HG02798 (cell line): Measurements from ENCODE around the gene PPM1A.

Source experiments
- ATAC-seq: cut with Tn5 transposase; IDR thresholded peaks from one replicate; pipeline ENCODE4 v1.9.1; 2021; ENCODE audit warnings: mild to moderate bottlenecking; ENCODE audit not compliant: unreplicated experiment, poor library complexity

Gene PPM1A

GRCh38 chr14:60257865-60258264 lies 8.8 kb downstream of the PPM1A start:
- no peak for ATAC-seq

GRCh38 chr14:60265163-60265562 lies 16.1 kb downstream of the PPM1A start:
- no peak for ATAC-seq

GRCh38 chr14:60266021-60266937 lies 17.3 kb downstream of the PPM1A start:
- no peak for ATAC-seq

GRCh38 chr14:60272177-60272576 lies 23.2 kb downstream of the PPM1A start:
- ATAC-seq: no peak

- no peak for ATAC-seq
Observed at GRCh38 chr14:60273956-60274355, 24.9 kb downstream of the PPM1A start.

GRCh38 chr14:60274448-60274847 lies 25.4 kb downstream of the PPM1A start:
- no peak for ATAC-seq

- ATAC-seq: no peak
Observed at GRCh38 chr14:60275932-60276331, 26.9 kb downstream of the PPM1A start.

- no peak for ATAC-seq
Observed at GRCh38 chr14:60276347-60276746, 27.3 kb downstream of the PPM1A start.

- no peak for ATAC-seq
Observed at GRCh38 chr14:60277605-60278190, 28.7 kb downstream of the PPM1A start.

- ATAC-seq: no peak
Observed at GRCh38 chr14:60278350-60278749, 29.3 kb downstream of the PPM1A start.

- ATAC-seq: no peak
Observed at GRCh38 chr14:60287452-60287851, 38.4 kb downstream of the PPM1A start.

GRCh38 chr14:60288279-60288678 lies 39.3 kb downstream of the PPM1A start:
- no peak for ATAC-seq

- ATAC-seq: no peak
Observed at GRCh38 chr14:60294411-60295069, 45.5 kb downstream of the PPM1A start.

- no peak for ATAC-seq
Observed at GRCh38 chr14:60300019-60300418, 51.0 kb downstream of the PPM1A start.

- ATAC-seq: no peak
Observed at GRCh38 chr14:60301685-60302084, 52.7 kb downstream of the PPM1A start.

- no peak for ATAC-seq
Observed at GRCh38 chr14:60302663-60303062, 53.6 kb downstream of the PPM1A start.

GRCh38 chr14:60303745-60304144 lies 54.7 kb downstream of the PPM1A start:
- ATAC-seq: no peak

GRCh38 chr14:60304509-60304908 lies 55.5 kb downstream of the PPM1A start:
- no peak for ATAC-seq

- ATAC-seq: no peak
Observed at GRCh38 chr14:60309867-60310552, 61.0 kb downstream of the PPM1A start.

GRCh38 chr14:60311417-60311816 lies 62.4 kb downstream of the PPM1A start:
- no peak for ATAC-seq

GRCh38 chr14:60313093-60313492 lies 64.1 kb downstream of the PPM1A start:
- ATAC-seq: no peak
